Stomach (tissue), 4 donors: ENCODE results near the gene CHST6.
"Not testable (repeated sequence)": the region's sequence is repeated elsewhere in the genome, so short reads cannot be mapped to it uniquely, and the experiment has no call there.

ENCODE experiments used
- CTCF ChIP-seq, 7 experiments: fragments of 450-650 bp in 4 of 7; fragments of 200-600 bp in 3 of 7; sonication (generic) in 3 of 7; IDR thresholded peaks; one replicate each; pipeline ENCODE4 v1.5.1; 2016 to 2019; ENCODE audit warnings: antibody characterized with exemption in 7 of 7, control low read depth in 2 of 7, mild to moderate bottlenecking in 1 of 7
- POLR2A ChIP-seq, 4 donors: fragments of 450-650 bp; IDR thresholded peaks; one replicate each; pipeline ENCODE4 v1.6.1; 2016; ENCODE audit warnings: antibody characterized with exemption in 4 of 4, control low read depth in 2 of 4, mild to moderate bottlenecking in 1 of 4, moderate library complexity in 1 of 4

DNA sequence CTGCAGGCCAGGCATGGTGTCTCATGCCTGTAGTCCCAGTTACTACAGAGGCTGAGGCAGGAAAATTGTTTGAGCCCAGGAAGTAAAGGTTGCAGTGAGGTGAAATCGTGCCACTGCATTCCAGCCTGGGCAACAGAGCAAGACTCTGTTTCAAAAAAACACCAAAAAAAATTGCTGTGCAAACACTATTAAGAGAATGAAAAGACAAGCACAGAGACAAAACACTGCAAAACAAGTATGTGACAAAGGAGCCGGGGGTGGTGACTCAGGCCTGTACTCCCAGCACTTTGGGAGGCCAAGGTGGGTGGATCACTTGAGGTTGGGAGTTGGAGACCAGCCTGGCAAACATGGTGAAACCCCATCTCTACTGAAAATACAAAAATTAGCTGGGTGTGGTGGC, 68.7 kb downstream of the CHST6 start:
- not testable (repeated sequence) for TF ChIP-seq CTCF, POLR2A (IDR thresholded peaks at IDR 0.05)
